RCC 7860 (cell line): ENCODE measurements around the gene IRF2BPL.

ENCODE experiments used
- DNase-seq: peaks from one replicate; pipeline ENCODE4 v3.0.0-alpha.2; 2015; ENCODE audit warnings: low spot score
- FAIRE-seq: peaks from 2 replicates; lab custom pipeline; 2012; peaks lifted over from hg19 to GRCh38; lab: Jason Lieb, UNC

IRF2BPL gene

DNA sequence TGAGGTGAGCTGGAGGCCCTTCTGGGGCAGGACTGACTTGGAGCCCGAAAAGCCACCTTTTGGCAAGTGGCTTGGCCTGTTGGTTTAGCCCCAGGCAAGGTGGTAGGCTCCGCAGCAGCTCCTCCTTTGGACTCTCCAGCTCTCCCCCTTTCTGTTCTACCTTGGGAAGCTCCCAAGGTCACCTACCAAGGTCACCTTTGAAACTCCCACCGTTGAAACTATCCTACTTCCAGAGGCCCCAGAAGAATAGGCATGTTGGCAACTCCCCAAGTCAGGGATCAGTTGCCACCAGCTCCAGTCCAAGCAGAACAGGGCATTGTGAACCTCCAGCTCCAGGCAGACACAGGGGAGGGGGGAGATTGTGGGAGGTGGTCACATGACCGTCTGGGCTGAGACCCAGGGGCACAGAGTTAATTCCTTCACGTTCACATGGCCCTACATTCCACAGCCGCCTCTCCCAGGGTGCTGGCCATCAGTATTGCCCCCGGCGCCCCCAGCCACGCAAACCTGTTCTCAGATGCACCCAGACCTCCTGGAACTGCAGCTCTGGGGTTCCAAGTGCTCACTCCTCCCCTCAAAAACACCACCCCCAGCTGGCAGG lies 14.4 kb downstream of the IRF2BPL start:
- no peak for FAIRE-seq
- no peak for DNase-seq

DNA sequence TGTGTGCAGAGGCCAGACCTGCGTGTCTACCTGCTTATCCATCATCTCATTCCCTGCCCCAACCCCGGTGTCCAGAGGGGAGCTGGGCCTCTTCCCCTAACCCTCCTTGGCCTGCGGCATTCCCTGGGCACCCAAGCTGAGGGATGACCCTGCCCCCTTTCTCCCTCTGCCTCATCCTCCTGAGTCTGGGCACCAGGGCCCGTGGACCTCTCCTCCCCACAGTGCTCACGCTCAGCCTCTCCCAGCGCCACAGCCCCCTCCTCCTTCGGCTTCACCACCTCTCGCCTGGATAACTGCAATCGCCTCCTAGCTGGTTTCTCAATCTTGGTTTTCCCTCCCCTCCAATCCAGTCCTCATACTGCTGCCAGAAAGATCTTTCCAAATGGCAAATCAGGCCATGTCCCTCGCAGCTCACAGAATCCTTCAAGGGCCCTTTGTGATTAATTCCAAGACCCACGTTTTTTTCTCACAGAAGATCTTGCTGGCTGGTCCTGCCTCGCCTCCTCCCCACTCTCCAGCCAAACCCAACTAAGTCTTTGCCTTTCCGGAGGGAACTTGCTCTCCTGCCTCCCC lies 16.2 kb downstream of the IRF2BPL start:
- FAIRE-seq = no peak

DNA sequence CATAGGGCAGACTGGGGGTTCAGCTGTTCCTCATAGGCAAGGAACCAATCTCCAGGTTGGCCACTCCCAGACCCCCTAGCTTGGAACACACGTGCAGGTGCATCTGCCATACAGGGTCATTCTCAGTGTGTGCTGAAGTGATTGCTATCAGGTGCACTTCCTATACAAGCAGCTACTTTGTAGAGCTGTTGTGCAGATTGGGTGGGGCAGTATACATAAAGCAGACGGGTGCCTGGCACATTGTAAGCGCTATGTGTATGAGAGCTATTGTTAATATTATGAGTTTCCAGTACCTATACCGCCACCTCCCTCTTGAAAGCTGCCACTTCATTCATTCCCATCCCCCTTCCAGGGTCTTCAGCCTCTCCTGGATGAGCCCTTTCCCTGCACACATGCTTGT lies 17.3 kb downstream of the IRF2BPL start:
- DNase-seq (no peak), FAIRE-seq (no peak)

More for the DNA sequence above, 16.2 kb downstream of the IRF2BPL start:
- no peak for DNase-seq

DNA sequence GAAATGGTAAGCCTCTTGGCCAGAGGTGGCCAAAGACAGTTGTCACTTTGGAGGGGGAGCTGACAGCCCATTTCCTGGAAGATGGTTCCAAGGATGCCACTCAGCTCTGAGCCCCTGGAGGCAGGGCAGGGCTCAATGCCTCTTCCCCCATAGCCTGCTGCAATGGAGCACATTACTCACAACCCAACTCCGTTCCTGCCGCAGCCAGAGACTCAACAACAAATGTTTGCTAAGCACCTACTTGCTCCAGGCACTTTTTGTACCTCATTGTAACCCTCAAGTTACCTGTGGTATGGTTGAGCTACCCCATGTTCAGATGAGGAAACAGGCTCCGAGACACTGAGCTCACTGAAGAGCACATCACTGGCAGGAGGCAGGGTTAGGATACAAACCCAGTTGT lies 19.5 kb downstream of the IRF2BPL start:
- FAIRE-seq = no peak
- DNase-seq = no peak

DNA sequence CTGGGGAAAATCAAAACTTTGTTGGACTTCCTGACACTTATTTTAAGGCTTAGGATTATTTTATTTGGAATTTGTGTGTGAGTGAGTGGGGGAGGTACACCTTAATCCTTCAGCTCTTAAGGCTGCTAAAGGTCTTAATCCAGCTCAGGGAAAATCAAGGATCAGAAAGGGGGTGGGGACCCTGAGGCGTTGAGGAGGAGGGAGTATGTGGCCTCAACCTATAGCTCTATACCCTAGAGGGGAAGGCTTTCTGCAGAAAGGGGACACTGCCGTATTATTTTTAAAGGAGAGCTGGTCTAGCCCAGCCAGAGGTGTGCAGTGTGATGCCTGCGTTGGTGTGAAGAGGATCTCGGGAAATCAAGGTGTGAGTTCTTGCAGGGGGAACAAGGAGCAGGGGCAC lies 20.0 kb downstream of the IRF2BPL start:
- FAIRE-seq = no peak
- no peak for DNase-seq

DNA sequence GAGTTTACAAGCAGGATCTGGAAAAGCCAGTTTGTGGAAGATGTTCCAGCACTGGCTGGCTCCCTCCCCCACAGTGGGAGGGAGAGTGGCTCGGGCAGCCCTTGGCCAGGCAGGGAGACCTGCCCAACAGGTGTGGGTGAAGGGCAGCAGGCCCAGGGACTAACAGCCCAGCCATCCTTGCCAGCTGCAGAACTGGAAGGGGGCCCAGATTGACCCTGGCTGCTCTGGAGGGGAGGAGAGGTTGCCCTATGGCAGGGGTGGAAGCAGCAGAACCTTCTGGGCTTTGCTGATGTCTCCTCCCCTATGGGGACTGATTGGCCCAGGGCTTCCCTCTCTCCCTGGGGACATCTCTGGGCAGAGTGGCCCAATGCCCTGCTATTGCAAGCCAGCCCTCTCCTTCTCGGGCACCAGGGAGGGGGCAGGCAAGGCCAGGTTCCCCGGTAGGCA lies 20.5 kb downstream of the IRF2BPL start:
- no peak for FAIRE-seq
- DNase-seq = no peak

DNA sequence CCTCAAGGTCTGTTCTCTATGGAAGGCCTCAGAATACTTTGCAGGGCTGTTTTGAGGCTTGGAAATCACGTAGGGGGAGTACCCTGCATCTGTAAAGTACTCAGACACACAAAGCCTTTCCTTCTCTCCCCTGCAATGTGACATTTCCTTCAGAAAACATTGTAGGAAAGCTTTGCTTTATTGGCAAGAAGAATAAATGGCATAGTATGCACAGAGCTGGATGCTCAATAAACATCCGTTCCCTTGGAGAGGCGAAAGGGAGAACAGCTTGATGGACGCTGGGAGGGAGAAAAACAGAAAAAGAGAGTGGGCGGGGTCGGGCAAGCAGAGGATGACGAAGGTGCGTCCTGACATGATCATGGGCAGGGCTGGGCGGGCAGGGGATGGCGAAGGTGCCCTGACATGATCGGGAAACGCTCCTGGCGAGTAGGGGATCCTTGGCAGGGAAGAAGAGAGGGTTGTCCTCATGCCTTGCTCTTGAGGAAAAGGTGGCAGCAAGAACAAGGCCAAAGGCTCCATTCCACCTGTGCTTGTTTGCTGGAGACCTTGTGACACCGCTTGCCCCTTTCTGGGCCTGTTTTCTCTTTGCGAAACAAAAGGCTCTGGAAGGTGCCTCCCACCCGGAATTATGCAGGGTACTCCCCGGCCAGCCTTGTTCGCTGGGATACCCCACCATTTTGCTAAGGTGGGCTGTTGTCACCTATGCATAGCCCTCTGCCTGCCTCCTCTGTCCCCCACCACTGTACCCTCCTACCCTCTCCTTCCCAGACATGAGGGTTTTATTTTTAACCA lies 21.1 kb downstream of the IRF2BPL start:
- no peak for DNase-seq
- no peak for FAIRE-seq

DNA sequence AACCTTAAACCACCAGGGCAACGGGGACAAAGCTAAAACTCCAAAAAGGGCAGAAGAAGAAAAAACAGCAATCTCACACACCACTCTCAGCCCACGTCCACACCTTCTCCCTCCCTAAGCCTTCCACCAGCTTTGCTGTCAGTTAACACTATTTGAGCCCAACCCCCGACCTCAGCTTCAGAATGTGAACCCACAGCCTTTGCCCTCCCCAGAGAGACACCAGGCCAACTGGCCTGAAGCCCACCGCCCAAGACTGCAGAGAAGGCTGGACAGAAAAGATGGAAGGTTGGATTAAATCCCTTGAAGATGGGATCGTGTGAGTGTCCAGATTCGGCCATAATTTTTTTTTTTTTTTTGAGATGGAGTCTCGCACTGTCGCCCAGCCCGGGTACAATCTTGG lies 22.4 kb downstream of the IRF2BPL start:
- DNase-seq (no peak), FAIRE-seq (no peak)

DNA sequence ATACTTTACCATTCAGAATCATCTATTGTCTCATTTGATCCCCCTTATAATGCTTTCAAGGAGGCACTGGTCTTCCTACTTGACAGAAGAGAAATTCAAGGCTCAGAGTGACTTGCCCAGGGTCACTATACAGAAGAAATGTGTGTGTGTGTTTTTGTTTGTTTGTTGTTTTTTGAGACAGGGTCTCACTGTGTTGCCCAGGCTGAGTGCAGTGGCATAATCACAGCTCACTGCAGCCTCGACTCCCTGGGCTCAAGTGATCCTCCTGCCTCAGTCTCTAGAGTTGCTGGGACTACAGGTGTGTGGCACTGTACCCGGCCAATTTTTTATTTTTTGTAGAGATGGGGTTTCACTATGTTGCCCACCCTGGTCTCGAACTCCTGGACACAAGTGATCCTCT lies 22.9 kb downstream of the IRF2BPL start:
- no peak for FAIRE-seq
- no peak for DNase-seq

DNA sequence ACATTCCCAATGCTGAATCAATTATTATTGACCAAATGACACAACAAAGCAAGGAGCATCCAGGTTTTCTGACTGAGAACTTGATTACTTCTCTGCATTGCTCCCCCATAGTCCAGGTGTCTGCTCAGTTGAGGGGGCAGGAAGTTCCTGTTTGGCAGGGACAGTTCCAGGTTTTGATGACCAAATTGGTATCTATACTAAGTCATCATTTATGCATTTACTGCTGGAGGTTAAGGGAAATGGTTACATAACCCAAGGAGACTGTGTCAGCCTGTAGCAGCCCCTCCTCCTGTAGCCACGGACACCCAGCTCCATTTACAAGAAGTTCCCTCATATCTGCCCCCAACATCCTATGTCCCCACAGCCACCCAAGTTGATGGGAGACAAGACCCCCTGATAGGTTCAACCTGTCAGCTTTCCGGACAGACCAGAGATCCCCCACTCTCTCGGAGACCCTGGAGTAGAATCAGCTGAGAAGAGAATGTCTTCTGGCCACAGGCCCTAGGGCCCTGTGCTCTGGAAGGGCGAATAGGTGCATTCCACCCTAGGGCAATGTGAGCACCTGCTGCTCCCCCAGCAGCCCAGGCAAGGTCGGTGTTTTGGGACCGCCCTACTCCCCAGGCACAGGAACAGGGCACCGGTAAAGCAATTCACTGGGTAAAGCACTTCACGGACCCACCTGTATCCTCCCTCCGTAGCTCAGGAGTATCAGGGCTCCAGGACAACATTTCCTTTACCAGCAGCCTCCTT lies 23.6 kb downstream of the IRF2BPL start:
- DNase-seq (no peak), FAIRE-seq (no peak)

DNA sequence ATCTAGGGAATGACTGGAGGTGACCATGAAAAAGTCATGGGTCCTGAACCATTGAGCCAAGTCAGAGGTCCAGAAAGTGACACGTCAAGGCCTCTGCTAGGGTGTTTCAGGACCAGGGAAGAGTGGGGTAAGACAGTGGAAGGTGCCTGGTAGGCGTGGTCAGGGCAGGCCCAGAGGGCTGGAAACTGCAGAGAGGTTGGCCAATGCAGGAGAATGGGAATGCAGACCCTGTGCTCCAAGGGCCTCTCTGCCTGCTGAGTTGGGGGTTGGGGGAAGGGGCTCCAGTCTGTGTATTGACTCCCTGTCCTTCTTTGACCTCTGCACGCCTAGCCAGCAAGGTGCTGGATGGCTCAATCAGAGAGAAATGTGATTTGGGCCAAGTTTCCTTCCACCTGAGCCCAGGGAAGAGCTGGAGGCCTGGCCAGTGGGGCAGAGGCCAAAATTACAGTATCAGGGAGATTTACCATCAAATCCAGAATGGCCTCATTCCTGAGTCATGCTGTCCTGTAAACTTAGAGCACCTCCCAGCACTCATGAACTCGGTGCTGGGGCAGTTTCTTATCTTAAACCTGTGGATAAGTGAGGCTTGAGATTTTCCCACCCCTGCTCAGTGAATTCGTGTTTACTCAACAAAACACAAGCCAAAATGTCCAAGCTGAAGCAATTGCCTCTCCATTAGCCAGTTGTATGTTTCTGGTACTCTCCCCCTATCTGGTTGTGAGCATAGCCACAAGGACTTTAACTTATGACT lies 24.4 kb downstream of the IRF2BPL start:
- no peak for DNase-seq
- no peak for FAIRE-seq

DNA sequence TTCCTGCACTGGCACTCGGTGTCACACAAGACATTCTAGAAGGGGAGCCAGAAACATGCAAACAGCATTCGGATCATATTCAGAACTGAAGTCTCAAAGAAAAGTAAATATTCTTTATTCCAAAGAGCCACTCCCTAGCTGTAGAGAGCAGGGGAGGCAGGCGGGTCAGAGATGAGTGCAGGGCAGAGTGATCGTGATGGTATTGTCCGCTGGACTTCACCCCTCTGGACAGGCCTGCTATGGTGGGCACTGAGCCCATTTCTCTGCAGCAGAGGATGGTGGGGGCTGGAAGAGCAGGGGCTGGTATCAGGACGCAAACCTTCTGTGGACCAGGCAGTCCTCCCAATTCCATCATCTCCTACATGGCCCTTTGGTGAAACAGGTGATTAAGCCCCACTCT lies 25.6 kb downstream of the IRF2BPL start:
- no peak for FAIRE-seq
- no peak for DNase-seq

DNA sequence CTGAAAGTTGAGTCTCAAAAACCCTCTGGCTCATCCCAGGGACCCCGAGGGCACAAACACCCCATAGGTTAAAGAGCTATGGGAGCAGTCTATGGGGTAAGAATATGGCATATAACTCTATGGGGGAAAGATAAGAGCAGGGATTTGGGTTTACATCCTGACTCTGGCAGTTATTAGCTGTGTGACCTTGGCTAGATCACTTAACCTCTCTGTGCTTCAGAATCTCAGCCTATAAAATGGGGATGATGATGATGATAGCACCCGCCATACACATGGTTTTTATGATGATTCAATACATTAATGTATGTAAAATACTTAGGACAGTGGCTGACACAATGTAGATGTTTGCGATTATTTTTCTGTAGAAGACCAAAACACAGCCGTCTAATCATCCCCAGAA lies 26.2 kb downstream of the IRF2BPL start:
- DNase-seq (no peak), FAIRE-seq (no peak)

DNA sequence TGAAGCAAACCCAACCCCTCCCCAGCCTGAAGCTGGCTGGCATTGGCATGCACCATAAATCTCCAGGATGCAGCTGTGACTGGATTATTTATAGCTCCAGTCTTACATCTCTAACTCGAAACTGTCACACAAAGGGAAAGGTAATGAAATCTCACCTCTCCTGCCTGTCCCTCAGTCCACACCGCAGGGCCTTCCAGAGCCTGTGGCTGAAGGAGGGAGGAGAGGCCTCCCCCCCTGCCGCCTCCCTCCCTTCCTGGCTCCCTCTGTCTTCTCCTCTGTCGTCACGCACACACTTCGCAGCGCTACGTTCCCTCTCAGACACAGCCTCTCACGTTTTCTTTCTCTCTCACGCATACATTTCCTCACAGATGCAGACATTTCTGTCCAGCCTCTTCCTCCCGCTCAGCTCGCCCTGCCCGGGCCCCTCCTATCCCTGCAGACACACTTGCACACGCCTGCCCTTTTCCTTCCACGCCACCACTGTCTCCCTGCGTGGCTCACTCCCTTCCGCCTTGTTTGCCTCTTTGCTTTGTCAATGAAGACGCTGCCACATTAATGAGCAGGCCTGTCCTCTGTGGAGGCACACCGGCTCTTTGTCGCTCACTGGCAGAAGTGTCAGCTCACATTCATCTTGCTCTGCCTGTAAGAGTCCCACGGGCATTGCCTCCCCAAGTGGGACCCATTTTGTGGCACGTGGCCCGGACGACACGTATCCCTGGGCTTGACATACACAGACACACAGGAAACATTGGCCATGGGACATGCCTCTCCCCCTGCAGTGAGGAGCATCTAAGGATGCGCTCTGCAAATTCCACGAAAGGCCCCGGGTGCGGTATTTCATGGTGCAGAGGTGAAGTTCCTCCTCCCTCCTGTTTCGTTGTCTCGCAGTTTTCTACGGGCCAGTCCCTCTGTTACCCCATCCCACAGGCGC lies 27.9 kb downstream of the IRF2BPL start:
- no peak for DNase-seq
- FAIRE-seq = no peak

DNA sequence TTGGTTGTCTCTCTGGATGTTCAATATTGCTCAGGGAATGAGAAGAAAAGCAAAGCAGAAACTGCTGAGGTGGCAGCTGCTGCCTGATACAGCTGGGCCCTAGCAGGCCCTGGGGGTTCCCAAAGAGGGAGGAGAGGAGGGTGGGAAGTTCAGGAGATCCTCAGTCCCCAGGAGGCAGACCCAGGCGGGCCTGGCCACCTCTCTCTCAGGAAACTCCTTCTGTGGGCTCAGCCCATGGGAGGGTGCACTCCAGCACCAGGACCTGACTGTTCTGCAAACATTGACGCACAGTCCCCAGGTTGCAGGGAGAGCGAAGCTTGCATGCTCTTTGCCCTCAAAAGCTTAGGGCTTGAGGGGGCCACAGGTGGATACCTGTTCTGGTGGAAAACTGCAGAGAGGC lies 29.6 kb downstream of the IRF2BPL start:
- FAIRE-seq (no peak), DNase-seq (no peak)

DNA sequence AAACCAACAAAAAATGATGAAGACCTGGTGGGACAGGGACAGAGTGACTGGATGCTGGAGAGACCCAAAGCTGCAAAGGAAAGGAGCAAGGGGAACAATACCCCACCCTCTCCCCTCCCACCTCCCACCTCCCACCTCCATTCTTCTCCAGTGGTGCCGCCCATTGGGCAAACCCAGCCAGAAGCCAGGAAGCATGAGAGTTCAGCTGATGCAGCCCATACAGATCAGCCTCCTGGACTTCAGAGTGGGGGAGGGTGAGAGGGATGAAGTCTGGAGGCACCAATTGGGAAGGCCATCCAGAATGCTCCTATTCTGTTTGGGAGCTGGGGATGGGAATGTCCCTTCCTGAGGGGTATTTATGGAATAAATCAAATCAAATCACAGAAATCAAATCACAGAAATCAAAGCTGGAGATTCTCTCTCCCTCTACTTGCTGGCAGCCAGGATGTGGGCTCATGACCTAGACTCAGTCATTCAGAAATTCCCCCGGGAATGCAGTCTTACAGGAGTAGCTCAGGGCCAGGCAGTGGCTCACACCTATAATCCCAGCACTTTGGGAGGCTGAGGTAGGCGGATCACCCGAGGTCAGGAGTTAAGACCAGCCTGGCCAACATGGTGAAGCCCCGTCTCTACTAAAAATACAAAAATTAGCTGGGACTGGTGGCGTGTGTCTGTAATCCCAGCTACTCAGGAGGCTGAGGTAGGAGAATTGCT lies 31.1 kb downstream of the IRF2BPL start:
- FAIRE-seq (no peak), DNase-seq (peak; percentile 46)

DNA sequence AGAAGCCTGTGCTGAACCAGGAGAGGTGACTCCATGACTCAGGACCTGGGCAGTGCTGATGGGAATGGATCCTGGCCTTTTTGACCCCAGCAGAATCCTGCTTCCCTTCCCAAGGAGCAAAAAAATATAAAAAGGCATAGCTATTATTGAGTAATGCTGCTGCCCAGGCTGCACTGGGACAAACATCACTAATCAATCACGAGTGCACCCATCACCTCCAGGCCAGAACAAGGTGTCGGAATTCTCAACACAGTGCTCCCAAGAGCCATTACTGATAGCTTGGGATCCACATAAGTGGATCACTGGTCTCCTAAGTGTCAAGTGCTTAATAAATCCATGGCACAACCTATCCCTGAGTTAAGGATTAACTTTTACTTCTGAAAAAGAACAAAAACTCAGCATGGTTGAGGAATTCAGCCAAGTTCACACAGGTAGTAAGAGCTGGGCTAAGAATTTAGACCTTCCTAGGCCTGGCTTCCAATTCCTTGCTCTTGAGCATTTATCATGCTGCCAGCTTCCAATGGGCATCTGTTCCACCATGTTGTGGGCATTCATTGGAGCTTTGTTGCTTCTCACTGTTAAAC lies 31.9 kb downstream of the IRF2BPL start:
- no peak for FAIRE-seq

DNA sequence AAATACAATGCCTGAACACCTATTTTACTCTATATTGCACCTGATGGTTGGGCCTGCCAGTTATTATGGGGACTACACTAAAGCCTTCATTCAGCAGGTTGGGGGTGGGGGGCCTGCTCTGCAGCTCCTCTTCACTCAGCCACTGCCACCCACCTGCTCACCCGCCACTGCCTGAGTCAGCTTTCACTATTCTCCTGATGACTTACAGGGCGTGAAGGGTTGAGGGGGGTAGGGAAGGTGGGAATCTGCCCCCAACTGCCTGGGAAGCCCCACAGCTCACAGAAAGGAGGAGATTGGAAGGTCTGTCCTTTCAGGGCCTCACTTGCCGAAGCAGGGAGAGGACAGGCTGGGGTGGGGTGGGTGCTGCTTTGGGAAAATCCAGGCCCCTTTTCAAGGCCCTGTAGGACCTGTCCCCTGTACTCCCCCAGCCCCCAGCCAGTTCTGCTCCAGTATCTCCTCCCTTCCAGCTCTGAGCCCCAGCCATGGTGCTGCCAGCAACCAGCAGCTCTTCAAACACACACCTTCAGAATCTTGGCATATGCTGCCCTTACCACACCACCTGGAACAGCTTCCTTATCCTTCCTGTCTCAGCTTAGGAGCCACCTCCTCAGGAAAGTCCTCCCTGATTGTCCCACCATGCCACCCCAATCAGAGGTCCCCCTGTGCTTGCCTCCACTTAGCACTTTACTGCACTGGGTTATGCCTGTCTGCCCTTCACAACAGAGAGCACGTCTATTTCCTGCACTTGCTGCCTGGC lies 33.1 kb downstream of the IRF2BPL start:
- no peak for FAIRE-seq
- DNase-seq = no peak

More for the DNA sequence above, 31.9 kb downstream of the IRF2BPL start:
- DNase-seq = no peak
